ENCODE data around the gene MRTFA.
"Not testable (repeated sequence)": the region's sequence is repeated elsewhere in the genome, so short reads cannot be mapped to it uniquely, and the experiment has no call there.

The MRTFA gene

DNA sequence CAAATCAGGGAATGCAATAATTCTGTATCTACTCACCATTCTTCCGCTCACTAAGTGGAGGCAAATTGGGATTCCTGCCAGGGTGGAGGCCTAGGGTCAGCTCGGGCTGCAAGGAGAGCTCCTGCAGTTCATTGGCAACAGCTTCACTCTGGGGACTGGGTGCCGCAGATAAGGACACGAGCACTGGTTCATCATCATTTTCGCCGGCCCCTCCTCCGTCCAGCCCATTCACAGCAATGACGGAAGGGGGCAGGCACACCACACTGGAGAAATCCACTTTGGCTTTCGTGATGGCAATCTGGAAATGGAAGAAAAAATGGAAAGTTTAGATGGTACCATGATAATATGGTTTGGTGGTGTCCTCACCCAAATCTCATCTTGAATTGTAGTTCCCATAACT lies 84.4 kb downstream of the MRTFA start:
- TF ChIP-seq CTCF (IDR thresholded peaks at IDR 0.05; ENCODE audit: extremely low read depth, missing control alignments): no peak
- no peak for DNase-seq (ENCODE audit: low spot score)

- no peak for TF ChIP-seq CTCF (IDR thresholded peaks at IDR 0.05; ENCODE audit: extremely low read depth, missing control alignments)
- DNase-seq (ENCODE audit: low spot score): no peak
Measured at GRCh38 chr22:40547729-40548143, 88.8 kb downstream of the MRTFA start.

- DNase-seq (ENCODE audit: low spot score): no peak
- TF ChIP-seq CTCF (IDR thresholded peaks at IDR 0.05; ENCODE audit: extremely low read depth, missing control alignments): no peak
Measured at GRCh38 chr22:40544758-40545157, 91.8 kb downstream of the MRTFA start.

DNA sequence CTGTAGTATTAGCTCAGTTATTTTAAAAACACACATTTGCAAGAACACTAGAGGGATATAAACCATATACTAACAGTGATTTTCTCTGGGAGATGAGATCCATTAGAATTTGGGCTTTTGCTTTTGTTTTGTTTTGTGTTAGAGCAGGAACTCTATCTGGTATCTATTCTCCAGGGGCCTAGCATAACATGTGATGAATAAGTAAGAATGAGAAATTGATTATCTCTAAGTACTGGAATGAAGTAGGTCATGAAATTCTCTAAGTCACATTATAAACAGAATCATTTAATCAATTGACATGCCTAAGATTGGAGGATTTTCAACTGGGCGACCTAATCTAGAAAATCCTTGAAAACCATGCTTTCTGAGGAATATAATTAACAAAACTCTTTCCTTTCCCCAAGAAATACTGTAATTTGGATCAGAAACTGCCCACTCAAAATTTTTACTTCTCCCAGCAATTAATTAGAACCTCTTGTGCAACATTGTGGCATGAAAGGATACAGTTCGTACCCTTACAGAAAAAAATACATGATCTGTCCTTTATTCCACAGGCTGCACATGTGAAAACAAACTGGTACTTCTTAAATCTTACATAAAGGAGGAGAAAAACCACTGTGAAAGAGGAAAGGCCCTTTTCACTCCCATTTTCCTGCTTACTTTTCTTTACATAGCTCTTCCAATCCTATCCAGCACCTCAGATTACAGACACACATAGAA lies 93.5 kb downstream of the MRTFA start:
- TF ChIP-seq CTCF (IDR thresholded peaks at IDR 0.05; ENCODE audit: extremely low read depth, missing control alignments): no peak
- DNase-seq (ENCODE audit: low spot score): no peak

DNA sequence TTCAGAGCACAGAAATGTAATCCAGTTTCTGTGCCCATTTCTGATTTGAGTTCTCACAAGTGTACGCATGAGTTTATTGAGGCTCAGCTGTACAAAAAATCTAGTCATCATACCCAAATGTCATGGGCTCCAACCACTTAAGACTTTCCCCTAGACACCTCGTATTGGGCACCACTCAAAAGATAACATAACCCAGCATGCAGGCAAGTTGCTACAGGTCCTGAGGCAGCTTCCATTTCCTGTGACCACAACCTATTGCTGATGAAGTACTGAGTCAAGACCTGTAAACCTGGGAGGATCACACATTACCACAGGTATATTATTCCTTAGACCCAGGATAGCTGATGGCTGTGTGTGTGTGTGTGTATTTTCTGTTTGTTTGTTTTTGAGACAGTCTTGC lies 95.2 kb downstream of the MRTFA start:
- no peak for DNase-seq (ENCODE audit: low spot score)
- TF ChIP-seq CTCF (IDR thresholded peaks at IDR 0.05; ENCODE audit: extremely low read depth, missing control alignments): no peak

GRCh38 chr22:40540265-40540664 lies 96.3 kb downstream of the MRTFA start:
- no peak for TF ChIP-seq CTCF (IDR thresholded peaks at IDR 0.05; ENCODE audit: extremely low read depth, missing control alignments)
- no peak for DNase-seq (ENCODE audit: low spot score)

GRCh38 chr22:40536149-40536548 lies 100.4 kb downstream of the MRTFA start:
- not testable (repeated sequence) for DNase-seq (ENCODE audit: low spot score)

DNA sequence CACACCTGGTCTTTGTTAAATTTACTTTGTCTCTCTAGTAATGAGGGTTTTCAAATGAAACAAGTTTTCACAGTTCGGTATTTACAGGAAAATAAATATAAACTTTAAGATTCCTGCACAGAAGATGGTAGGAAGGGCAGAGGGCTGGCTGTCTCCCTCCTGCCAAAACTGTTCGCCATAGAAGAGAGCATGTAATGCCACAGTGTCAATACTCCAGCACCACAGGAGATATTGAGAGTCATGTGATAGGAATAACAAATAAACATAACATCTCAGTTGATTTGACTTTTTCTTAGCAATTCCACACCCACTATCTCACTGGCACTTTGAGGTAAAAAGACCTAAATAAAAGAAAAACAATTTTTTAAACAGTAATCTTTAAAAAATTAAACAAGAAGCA lies 100.9 kb downstream of the MRTFA start:
- DNase-seq (ENCODE audit: low spot score): no peak
- no peak for TF ChIP-seq CTCF (IDR thresholded peaks at IDR 0.05; ENCODE audit: extremely low read depth, missing control alignments)

Measured in GM20000 (cell line).